ENCODE data around the gene SLFNL1. TPM values are rescaled to one million over a fixed set of nuclear protein-coding genes. Genes with fewer than 3 reads are reported as not detected.

Gene SLFNL1
- total RNA-seq, 1 donor from 2014 or later: 0.18 TPM

DNA sequence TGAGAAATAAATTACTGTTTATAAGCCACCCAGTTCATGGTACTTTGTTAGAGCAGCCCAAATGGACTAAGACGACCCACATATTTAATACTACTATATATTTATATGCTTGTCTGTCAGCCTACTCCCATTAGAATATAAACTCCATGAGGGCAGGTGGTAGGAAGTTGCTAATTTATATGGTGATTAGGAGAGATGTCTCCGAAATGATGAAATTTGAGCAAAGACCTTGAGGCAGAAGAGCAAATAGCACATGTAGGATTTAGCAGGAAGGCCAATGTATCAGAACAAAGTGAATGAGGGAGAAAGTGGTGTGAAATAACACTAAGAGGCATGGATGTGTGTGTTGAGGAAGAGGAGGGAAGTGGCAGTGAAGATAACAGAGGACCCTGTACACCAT is 10.6 kb upstream of the SLFNL1 start:
- H3K9me3 Mint-ChIP-seq (ENCODE audit: unreplicated experiment): no peaks in the 10 kb centered on the region
- no peak overlapping the region for H3K9ac ChIP-seq (ENCODE audit: low read length)
- TF ChIP-seq, protein P1, sequence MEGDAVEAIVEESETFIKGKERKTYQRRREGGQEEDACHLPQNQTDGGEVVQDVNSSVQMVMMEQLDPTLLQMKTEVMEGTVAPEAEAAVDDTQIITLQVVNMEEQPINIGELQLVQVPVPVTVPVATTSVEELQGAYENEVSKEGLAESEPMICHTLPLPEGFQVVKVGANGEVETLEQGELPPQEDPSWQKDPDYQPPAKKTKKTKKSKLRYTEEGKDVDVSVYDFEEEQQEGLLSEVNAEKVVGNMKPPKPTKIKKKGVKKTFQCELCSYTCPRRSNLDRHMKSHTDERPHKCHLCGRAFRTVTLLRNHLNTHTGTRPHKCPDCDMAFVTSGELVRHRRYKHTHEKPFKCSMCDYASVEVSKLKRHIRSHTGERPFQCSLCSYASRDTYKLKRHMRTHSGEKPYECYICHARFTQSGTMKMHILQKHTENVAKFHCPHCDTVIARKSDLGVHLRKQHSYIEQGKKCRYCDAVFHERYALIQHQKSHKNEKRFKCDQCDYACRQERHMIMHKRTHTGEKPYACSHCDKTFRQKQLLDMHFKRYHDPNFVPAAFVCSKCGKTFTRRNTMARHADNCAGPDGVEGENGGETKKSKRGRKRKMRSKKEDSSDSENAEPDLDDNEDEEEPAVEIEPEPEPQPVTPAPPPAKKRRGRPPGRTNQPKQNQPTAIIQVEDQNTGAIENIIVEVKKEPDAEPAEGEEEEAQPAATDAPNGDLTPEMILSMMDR (IDR thresholded peaks at IDR 0.05; ENCODE audit: insufficient read depth, low read depth, low read length): no peak
- no peak for TF ChIP-seq EZH2 (IDR thresholded peaks at IDR 0.05; ENCODE audit: insufficient read depth, low read length)

GRCh38 chr1:41030872-41031616 is 9.5 kb upstream of the SLFNL1 start:
- DNase-seq (ENCODE audit: low read depth): no peak
- Histone ChIP-seq H3K27me3 (ENCODE audit: insufficient read depth, low read length) (no peaks in the 10 kb centered on the region), H3K36me3 (ENCODE audit: insufficient read depth, low read length) (peaks cover 10% of the 10 kb centered on the region), H4K20me1 (ENCODE audit: insufficient read depth, low read length) (no peaks in the 10 kb centered on the region), H3K4me1 (ENCODE audit: insufficient read depth, low read length) (no peaks in the 10 kb centered on the region), H2AFZ (ENCODE audit: low read depth, low read length) (no peak overlapping the region), H3K4me2 (ENCODE audit: low read length) (no peak overlapping the region), H3K9me3 (ENCODE audit: insufficient read depth, low read depth, low read length) (no peaks in the 10 kb centered on the region), H3K27ac (ENCODE audit: low read depth, low read length) (no peak overlapping the region), H3K4me3 (ENCODE audit: insufficient read depth, low read depth, low read length) (no peak overlapping the region), H3K79me2 (ENCODE audit: insufficient read depth, low read length) (no peaks in the 10 kb centered on the region), H3K9ac (ENCODE audit: low read length) (no peak overlapping the region)
- peaks cover 28% of the 10 kb centered on the region for H3K36me3 Mint-ChIP-seq (ENCODE audit: low read depth, unreplicated experiment)
- H3K4me1 Mint-ChIP-seq (ENCODE audit: low read depth, unreplicated experiment): peaks cover 3% of the 10 kb centered on the region
- no peaks in the 10 kb centered on the region for H3K9me3 Mint-ChIP-seq (ENCODE audit: unreplicated experiment)
- no peaks in the 10 kb centered on the region for H3K27me3 Mint-ChIP-seq (ENCODE audit: low read depth, unreplicated experiment)
- H3K4me3 Mint-ChIP-seq (ENCODE audit: unreplicated experiment): no peak overlapping the region
- TF ChIP-seq EZH2 (IDR thresholded peaks at IDR 0.05; ENCODE audit: insufficient read depth, low read length): no peak
- TF ChIP-seq, protein P1 (IDR thresholded peaks at IDR 0.05; ENCODE audit: insufficient read depth, low read depth, low read length): no peak
- no peak overlapping the region for H3K27ac Mint-ChIP-seq (ENCODE audit: unreplicated experiment)
- no peak for FAIRE-seq

More for the DNA sequence above, 10.6 kb upstream of the SLFNL1 start:
- Histone ChIP-seq H3K4me3 (ENCODE audit: insufficient read depth, low read depth, low read length) (no peak overlapping the region), H2AFZ (ENCODE audit: low read depth, low read length) (no peak overlapping the region), H3K4me1 (ENCODE audit: insufficient read depth, low read length) (no peaks in the 10 kb centered on the region), H3K4me2 (ENCODE audit: low read length) (no peak overlapping the region), H4K20me1 (ENCODE audit: insufficient read depth, low read length) (no peaks in the 10 kb centered on the region), H3K79me2 (ENCODE audit: insufficient read depth, low read length) (no peaks in the 10 kb centered on the region), H3K27ac (ENCODE audit: low read depth, low read length) (no peak overlapping the region), H3K36me3 (ENCODE audit: insufficient read depth, low read length) (peaks cover 13% of the 10 kb centered on the region), H3K9me3 (ENCODE audit: insufficient read depth, low read depth, low read length) (no peaks in the 10 kb centered on the region), H3K27me3 (ENCODE audit: insufficient read depth, low read length) (no peaks in the 10 kb centered on the region)
- Mint-ChIP-seq H3K4me3 (ENCODE audit: unreplicated experiment) (no peak overlapping the region), H3K27me3 (ENCODE audit: low read depth, unreplicated experiment) (no peaks in the 10 kb centered on the region), H3K36me3 (ENCODE audit: low read depth, unreplicated experiment) (peaks cover 25% of the 10 kb centered on the region), H3K27ac (ENCODE audit: unreplicated experiment) (no peak overlapping the region), H3K4me1 (ENCODE audit: low read depth, unreplicated experiment) (peaks cover 3% of the 10 kb centered on the region)
- FAIRE-seq (no peak), DNase-seq (ENCODE audit: low read depth) (no peak)

- DNase-seq (ENCODE audit: low read depth) (no peak), FAIRE-seq (no peak)
- Histone ChIP-seq H3K9me3 (ENCODE audit: insufficient read depth, low read depth, low read length) (no peaks in the 10 kb centered on the region), H3K27me3 (ENCODE audit: insufficient read depth, low read length) (no peaks in the 10 kb centered on the region), H3K27ac (ENCODE audit: low read depth, low read length) (no peak overlapping the region), H3K4me3 (ENCODE audit: insufficient read depth, low read depth, low read length) (no peak overlapping the region), H3K4me1 (ENCODE audit: insufficient read depth, low read length) (no peaks in the 10 kb centered on the region), H4K20me1 (ENCODE audit: insufficient read depth, low read length) (no peaks in the 10 kb centered on the region), H3K9ac (ENCODE audit: low read length) (no peak overlapping the region), H3K79me2 (ENCODE audit: insufficient read depth, low read length) (no peaks in the 10 kb centered on the region), H3K4me2 (ENCODE audit: low read length) (no peak overlapping the region), H3K36me3 (ENCODE audit: insufficient read depth, low read length) (peaks cover 2% of the 10 kb centered on the region), H2AFZ (ENCODE audit: low read depth, low read length) (no peak overlapping the region)
- H3K27me3 Mint-ChIP-seq (ENCODE audit: low read depth, unreplicated experiment): no peaks in the 10 kb centered on the region
- H3K27ac Mint-ChIP-seq (ENCODE audit: unreplicated experiment): no peak overlapping the region
- peaks cover 5% of the 10 kb centered on the region for H3K4me1 Mint-ChIP-seq (ENCODE audit: low read depth, unreplicated experiment)
- no peaks in the 10 kb centered on the region for H3K9me3 Mint-ChIP-seq (ENCODE audit: unreplicated experiment)
- peaks cover 30% of the 10 kb centered on the region for H3K36me3 Mint-ChIP-seq (ENCODE audit: low read depth, unreplicated experiment)
- no peak for TF ChIP-seq EZH2 (IDR thresholded peaks at IDR 0.05; ENCODE audit: insufficient read depth, low read length)
- TF ChIP-seq, protein P1 (IDR thresholded peaks at IDR 0.05; ENCODE audit: insufficient read depth, low read depth, low read length): no peak
- H3K4me3 Mint-ChIP-seq (ENCODE audit: unreplicated experiment): no peak overlapping the region
Measured at GRCh38 chr1:41028034-41028642, 6.6 kb upstream of the SLFNL1 start.

Data from astrocyte (in vitro differentiated cells and primary cell).